NCI-H128 (cell line): ENCODE results near the gene BCAT1.
A peak's percentile ranks its signal among the peaks of the same experiment; 100 is the strongest.

Experiments used
- DNase-seq: peaks from one replicate; lab custom pipeline; 2025; ENCODE audit not compliant: unreplicated experiment; lab: John Stamatoyannopoulos, UW

Gene BCAT1, protein sequence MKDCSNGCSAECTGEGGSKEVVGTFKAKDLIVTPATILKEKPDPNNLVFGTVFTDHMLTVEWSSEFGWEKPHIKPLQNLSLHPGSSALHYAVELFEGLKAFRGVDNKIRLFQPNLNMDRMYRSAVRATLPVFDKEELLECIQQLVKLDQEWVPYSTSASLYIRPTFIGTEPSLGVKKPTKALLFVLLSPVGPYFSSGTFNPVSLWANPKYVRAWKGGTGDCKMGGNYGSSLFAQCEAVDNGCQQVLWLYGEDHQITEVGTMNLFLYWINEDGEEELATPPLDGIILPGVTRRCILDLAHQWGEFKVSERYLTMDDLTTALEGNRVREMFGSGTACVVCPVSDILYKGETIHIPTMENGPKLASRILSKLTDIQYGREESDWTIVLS

DNA sequence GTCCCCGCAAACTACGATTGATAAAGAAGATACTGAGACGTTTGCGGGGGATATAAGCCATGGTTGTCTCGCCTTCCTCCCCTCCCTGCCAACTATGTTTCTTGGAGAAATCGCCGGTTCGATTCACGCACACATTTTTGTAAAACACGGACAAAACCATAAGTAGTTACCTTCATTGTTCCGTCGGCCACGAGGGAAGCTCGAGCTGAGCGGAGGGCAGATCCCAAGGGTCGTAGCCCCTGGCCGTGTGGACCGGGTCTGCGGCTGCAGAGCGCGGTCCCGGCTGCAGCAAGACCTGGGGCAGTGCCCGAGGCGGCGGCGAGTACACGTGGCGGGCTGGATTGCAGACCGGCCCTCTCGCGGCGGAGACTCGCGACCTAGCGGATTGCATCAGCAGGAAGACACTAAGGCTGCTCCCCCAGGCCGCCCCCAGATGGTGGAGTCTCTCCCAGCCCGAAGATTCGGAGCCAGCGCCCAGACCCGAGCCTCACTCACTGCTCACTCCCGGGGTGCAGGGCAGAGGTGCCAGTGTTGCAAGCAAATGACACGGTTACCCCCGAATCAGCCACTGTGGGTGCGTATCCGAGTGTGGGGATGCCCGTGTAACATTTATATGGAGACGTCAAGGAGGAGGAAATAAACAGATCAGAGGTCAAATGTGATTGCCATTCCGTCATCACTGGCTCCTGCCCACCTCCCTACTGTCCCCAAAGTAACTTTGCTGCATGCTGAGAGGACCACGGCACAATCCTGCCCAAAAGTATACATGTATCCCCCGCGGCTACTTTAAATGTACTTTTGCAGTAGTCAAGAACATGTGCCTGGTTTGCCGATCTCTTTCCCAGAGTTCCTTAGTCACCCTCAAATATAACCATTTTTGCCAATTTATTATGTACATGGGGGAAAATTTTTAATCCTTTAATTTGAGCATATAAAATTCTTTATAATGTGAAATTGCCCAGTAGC is at the start of gene BCAT1:
Gene BCAT1 (minus strand): TSS at position 345 of the 966 bp plus-strand sequence. CDS start 169 bp downstream, at position 176.
- DNase-seq = no peak

DNA sequence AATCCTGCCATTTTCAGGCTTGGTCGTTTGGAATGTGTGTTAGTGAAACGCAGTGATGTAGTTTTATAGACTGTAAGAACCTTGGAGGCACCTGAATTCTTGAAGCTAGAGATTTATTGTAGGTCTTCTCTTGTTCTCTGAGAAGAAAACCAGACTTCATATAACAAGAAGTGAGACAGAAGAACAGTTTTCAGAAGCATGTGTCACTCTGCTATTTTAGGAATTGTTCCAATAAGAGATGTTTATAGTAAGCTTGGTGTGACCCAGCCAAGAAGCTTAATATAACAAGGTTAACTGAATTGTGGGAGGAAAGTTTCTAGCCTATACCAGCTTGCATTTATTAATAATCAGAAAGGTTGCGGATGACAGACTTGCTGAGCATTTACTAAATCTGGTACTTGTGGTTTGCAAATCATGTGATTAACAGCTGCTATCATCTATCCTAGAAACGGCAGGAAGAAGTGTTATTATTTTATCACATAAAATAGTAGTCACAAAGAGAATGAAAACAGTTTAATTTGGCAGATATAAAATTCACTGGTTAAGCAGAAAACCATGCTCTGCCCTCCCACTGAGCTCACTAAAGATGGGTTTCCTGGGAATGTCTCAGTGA is 49.2 kb upstream of the BCAT1 start:
- no peak for DNase-seq

DNA sequence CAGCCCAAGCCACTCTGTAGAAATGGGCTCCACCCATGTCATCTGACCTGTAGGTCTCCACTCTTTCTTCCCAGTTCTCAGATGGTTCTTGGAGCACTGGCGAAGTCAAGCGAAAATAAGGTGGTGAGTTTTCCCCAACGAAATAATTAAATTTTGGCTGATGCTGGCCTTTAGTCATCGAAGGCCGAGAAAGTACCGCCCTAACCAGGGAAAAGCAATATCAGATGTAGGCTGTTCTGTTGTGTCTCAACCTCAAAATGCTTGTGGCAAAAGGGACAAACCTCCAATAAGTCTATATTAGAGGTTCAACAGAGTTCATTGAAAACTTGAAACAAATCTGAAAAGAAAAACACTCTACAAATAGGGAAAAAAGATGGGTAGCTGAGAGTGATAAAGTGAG is 48.6 kb upstream of the BCAT1 start:
- no peak for DNase-seq

DNA sequence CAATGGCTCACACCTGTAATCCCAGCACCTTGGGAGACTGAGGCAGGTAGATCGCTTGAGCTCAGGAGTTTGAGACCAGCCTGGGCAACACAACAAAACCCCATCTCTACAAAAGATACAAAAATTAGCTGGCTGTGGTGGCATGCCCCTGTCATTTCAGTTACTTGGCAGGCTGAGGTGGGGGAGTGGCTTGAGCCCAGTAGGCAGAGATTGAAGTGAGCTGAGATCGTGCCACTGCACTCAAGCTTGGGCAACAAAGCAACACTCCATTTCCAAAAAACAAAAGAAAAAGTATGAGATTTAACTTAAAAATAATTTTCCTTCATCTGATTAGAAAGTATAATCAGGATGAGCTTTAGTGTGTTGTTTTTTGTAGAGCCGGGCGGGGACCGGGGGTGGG is 47.9 kb upstream of the BCAT1 start:
- no peak for DNase-seq

DNA sequence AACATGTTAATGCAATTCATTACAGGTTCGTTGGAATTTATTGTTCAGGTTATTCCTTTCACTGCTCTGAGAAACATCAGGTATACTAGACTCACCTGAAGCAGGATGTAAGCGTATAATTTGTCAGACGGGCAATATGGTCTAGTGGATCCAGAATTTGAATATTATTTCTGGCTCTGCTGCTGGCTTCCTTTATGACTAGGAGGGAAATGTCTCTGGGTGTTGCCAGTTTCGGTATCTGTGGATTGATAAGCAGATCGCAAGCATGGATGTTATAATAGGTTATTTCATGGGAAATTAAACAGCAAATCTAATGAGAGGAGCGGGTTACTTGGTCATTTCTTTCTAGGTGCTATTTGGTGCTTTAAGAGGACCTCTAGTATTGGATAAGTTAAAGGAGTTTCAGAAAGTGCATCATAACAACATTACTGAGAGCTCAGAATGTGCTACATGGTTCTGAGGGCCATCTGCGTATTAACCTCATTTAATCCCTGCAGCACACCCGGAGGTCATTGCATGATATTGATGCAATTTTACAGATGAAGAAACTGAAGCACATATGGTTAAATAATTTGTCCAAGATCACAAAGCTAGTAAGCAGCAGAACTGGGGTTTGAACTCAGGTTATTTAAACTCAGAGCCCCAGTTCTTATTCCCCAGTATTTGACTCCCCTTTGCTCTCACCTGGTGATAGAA is 47.3 kb upstream of the BCAT1 start:
- no peak for DNase-seq

DNA sequence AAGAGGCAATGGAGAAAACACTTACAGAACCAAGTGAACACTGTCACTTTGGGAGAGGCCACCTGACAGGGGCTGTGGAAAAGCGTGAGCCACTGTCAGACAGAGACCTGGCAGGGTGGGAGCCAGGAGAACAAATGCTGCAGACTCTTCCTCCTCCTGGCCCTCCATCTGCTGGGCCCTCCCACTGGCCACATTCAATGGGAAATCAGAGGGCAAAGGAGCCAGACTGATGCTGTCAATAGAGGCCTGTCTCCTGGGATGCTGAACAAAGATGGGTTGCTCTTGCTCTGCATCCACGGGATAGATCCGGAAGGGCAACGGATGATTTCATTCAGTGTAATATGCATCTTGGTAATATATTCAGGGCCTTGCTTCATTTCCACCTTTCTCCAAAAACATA is 44.9 kb upstream of the BCAT1 start:
- no peak for DNase-seq

DNA sequence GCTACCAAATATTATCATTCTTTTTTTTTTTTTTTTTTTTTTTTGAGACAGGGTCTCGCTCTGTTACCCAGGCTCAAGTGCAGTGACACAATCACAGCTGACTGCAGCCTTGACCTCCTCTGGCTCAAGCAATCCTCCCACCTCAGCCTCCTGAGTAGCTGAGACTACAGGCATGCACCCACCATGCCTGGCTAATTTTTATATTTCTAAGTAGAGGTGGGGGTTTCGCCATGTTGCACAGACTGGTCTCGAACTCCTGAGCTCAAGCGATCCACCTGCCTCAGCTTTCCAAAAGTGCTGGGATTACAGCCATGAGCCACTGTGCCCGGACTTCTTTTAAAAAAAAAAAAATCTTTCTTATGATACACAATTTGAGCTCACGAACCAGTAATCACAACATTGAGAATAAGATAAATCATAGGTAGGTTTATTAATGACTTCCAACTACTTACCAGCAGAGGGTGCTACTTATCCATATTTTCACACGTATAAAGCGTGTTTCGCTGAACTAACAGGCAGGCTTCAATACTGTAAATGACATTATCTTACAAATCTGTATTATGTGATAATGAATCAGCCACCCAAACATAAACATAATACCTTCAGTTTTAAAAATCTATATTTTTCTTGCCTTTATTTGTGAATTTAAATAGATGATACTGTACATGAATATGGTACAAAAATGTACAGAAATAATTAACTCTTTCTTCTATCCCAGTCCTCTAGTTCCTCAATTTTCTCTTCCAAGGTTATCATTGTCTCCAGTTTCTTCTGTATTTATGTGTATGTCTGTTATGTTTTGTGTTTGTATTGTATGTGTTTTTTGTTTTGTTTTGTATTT is 42.5 kb upstream of the BCAT1 start:
- peak; percentile 4 for DNase-seq

DNA sequence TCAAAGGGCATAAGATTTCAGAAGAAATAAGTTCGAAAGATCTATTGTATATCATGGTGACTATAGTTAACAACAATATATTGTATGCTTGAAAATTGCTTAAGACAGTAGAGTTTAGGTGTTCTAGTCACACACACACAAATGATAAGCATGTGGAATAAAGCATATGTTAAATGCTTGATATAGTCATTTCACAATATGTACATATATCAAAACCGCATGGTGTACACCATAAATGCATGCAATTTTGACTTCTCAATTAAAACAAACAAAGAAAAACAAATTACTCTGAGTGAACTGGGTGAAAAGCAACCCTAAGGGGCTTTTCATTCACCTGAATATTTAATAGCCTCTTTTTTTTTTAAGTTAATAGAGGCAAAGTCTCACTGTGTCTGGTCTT is 40.3 kb upstream of the BCAT1 start:
- DNase-seq = no peak

DNA sequence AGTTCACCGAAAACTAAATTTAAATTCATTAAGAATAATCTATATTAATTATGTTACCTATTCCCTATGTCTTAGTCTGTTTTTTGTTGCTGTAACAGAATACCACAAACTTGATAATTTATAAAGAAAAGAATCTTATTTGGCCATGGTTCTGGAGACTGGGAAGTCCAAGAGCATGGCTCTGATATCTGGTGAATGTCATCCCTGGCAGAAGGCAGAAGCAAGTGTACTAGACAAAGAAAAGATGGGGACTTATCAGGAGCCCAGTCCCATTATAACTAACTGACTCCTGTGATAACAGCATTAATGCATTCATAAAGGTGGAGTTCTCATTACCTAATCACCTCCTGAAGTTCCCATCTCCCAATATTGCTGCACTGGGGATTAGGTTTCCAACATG is 33.3 kb upstream of the BCAT1 start:
- no peak for DNase-seq

DNA sequence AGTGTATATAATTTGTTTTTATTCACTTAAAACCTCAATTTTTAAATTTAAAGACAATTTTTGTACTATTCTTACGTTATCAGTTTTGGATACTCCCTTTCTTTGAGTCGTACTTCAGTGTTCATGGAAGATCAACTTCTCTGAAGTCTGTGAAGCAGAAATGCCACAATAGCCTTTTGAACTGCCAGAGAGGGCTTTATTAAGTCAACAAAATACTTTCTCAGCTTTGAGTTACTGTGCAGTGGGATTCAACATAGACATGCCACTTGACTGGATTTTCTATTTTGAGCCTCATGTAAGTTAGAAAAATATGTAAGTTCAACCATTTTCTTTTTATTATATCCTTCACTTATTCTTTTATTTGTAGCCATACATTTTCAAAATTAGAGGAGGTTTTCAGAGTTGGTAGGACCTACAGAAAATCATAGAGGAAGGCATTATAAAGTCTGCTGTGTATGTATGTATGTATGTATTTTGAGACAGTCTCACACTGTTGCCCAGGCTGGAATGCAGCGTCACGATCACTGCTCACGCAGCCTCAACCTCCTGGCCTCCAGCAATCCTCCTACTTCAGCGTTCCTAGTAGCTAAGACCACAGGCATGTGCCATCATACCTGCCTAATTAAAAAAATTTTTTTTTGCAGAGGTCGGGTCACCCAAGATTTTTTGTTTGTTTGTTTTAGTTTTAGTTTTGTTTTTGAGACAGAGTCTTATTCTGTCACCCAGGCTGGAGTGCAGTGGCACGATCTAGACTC is 31.3 kb upstream of the BCAT1 start:
- DNase-seq = no peak

DNA sequence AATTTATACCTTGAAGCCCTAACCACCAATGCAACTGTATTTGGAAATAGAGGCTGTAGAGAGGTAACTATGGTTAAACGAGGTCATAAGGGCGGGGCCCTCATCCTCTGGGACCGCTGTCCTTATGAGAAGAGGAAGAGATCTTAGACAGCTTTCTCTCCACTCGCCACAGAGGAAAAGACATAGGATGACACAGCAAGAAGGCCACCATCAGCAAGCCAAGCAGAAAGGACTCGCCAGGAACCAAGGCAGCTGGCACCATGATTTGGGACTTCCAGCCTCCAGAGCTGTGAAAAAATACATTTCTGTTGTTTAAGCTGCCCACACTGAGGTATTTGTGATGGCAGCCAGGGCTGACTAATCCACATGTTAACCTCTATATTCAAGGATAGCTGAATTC is 30.4 kb upstream of the BCAT1 start:
- no peak for DNase-seq

DNA sequence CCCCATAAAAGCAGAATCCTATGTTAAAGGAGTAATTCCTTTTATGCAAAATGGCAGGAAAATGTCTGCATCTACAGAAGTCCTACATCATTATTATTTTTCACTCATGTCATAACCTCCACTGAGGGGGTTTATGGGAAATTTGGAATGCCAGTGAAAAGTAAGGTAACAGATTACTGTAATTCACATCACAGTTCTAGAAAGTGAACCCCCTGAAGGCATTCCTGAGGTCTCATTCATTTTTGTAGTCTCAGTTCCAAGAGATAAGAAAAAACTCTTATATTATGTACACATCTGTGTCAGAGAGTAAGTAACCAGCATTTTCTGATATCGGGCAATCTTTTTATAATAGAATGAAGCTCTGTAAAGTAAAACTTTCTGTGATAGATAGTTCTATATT is 28.8 kb upstream of the BCAT1 start:
- DNase-seq = no peak

DNA sequence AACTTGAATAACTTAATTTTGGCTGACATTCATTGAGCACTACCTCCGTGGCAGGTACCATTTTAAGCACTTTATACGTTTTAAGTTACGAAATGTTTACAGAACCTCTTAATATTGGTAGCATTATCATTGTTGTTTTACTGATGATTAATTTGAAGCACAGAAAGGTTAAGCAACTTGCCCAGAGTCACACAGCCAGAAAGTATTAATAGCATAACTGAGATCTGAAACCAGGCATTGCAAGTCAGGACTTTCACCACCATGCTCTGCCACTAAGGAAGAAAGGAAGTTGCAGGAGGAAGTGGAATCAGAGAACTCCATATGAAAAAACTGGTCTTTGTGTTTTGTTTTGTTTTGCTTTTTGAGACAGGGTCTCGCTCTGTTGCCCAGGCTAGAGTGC is 28.2 kb upstream of the BCAT1 start:
- no peak for DNase-seq

DNA sequence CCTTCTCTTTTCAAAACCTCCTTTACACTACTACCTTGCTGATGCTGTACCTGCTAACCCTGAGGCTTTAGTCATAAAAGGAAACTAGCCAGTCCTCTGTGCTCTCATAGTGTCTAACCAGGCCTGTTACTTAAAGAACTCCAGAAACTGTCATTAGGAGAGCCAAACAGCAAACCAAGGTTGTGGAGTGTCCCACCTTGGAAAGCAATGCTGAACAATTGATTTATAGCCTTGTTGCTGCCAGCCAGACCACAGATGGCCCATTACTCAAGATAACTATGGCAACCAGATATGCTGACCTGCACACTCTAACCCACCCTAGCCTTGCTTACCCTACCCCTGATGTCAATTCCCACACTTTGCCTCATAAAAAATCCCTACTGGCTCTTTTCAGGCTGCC is 26.5 kb upstream of the BCAT1 start:
- no peak for DNase-seq

DNA sequence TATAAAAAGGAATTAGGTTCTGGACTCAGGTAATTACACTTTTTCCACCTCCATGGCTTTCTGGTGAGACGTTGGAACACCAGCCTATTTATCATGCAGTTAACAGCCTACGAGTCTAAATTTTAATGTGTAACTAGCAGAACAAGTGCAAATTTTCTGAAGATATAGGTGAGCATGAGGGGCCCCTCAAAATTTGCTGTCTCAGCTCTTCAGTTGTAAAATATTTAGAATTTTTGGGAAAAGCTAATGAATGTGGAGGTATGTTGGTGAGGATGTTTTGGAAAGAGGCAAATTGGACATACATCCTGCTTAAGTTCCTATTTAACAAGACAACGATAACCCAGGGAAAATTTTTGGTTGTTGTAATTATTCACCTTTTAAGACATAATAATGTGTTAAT is 25.3 kb upstream of the BCAT1 start:
- DNase-seq = no peak

DNA sequence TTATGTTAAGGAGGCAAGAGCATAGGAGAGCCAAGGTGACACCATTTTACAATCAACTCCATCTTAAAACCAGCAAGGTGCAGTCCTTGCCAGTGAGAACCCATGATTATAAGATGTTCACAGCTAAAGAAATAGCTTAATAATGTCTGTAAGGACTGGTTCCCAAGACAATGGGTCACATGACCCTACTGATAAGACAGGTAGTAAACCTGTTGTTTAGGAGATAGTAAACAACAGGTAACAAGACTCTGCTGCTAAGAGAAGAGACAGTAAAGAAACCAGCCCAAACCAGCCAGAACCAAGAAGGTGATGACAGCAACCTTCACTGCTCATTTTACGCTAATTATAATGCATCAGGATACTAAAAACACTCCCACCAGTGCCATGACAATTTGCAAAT is 23.2 kb upstream of the BCAT1 start:
- DNase-seq = no peak

DNA sequence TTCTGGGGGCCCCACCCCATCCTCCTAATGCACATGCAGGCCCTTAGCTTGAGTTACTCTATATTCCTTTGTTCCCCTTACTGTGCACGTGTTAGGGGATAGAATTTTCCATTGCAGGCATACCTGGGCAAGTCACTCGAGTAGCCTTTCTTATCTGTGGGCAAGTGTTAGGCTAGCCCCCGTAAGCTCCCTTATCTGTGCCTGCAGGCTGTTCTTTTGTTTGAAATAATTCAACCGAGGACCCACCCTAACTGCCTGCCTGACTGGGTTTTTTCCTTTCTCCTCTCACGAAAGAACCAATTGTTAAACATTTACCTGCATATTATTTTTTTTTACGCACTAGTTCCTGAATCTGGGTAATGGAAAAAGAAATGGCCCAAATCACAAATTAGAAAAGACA is 21.3 kb upstream of the BCAT1 start:
- DNase-seq = no peak

DNA sequence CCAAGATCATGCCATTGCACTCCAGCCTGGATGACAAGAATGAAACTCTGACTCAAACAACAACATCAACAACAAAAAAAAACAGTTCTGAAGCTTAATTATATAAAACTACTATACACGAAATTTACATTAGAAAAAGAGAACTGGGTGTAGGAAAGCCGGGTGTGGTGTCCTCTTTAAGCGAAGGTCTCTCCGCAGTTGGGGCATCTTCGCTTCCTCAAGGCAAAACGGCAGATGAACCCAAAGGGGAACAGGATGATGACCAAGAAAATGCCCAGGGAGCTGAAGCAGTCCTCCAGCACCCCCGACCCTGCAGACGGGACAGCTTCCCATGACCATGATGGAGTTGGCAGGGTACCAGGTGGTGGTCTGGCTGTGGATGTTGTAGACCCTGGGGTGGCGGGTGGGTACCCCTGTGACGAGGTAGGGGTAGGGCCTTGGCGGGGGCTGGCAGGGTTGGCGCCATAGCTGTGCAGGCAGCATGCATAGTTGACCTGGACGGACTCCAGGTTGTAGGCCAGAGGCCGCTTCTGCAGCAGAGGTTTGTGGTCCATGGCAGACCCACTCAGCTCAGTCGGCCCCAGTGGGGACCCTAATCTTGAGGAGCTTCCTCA is 18.2 kb upstream of the BCAT1 start:
- no peak for DNase-seq

DNA sequence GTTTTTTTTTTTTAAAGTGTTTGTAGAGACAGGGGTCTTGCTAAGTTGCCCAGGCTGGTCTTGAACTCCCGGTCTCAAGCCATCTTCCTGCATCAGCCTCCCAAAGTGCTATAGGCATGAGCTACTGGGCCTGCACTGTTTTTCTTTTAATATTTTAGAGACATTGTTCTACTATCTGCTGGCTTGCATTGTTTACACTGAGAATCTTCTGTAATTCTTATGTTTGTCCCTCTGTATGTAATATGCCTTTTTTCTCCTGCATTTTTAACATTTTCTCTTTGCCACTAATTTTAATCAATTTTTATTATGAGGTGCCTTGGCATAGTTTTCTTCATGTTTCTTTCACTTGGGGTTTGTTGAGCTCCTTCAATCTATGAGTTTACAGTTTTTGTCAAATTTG is 15.4 kb upstream of the BCAT1 start:
- DNase-seq = no peak
